HG02870 (cell line): ENCODE data around the gene RAB31.

Source experiments
- ATAC-seq: cut with Tn5 transposase; IDR thresholded peaks from one replicate; pipeline ENCODE4 v1.9.1; 2021; ENCODE audit warnings: mild to moderate bottlenecking, moderate library complexity; ENCODE audit not compliant: unreplicated experiment

The RAB31 gene

GRCh38 chr18:9834551-9834950 is 126.5 kb downstream of the RAB31 start:
- no peak for ATAC-seq

- ATAC-seq, result no peak
Measured at GRCh38 chr18:9835113-9835755, 127.1 kb downstream of the RAB31 start.

DNA sequence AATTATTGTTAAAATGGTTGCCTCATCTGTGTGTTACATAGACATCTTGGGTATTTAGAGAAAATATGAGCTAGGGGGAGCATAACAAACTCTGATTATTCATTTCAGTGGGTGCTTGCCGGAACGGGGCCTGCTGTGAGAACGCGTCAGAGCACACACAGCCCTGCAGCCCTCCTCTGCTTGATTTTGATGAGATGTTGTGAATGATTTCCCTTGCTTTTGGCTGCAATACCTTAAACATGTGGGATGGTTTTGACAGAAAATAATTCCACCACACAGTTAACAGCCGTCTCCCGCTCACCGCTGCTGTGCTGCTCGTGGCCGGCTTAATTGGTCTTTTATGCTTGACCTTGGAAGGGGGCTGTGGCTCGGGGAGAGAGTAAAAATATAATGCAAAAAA is 127.7 kb downstream of the RAB31 start:
- ATAC-seq, result no peak

- no peak for ATAC-seq
Measured at GRCh38 chr18:9838144-9838877, 130.2 kb downstream of the RAB31 start.

GRCh38 chr18:9839211-9839610 is 131.1 kb downstream of the RAB31 start:
- no peak for ATAC-seq

GRCh38 chr18:9839853-9840252 is 131.8 kb downstream of the RAB31 start:
- ATAC-seq, result no peak

- ATAC-seq, result no peak
Measured at GRCh38 chr18:9841752-9842151, 133.7 kb downstream of the RAB31 start.

DNA sequence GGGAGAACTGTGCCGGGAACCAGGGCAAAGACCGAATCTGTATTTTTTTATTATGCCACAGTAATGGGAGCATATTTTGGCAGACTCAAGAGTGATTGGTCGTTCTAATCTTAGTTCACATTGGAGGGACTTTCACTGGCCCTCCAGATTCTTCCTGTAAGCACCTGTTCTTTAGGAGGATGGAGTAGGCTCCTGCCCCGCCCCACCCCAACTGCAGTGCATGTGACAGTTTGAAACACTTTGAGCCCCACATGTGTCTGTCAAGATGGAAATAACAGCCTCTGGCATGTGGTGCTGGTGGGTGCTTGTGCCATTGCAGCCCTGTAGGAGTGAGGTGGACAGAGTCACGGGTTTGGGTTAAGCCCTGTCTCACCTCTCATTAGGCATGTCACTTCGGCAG is 134.3 kb downstream of the RAB31 start:
- no peak for ATAC-seq

GRCh38 chr18:9845256-9845655 is 137.2 kb downstream of the RAB31 start:
- ATAC-seq, result no peak

- ATAC-seq, result no peak
Measured at GRCh38 chr18:9846162-9846925, 138.2 kb downstream of the RAB31 start.

DNA sequence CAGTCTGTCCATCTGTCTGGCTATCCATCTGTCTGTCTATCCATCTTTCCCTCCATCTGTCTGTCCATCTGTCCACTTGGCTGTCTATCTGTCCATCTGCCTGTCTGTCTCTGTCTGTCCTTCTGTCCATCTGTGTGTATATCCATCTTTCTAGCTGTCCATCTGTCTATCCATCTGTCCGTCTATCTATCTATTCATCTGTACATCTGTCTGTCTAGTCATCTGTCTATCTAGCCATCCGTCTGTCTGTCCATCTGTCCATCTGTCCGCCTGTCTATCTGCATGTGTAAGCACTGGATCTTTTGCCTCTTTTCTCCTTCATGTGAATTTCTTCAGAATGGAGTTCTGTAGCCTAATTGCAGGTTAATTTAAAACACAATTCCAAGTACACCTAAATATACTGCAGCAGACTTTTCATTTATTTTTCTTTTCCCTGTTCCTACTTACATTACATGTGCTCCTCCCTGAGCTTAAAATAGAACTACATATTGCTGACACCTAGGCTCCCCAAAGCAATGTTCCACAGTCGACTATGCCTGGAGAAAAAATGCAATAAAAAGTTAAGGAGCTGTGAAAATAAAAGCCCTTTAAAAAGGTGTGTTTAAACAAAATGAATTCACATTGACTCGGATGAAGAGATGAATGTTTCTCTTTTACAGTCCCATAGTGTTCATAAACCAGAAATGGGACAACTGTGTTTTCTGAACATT is 140.2 kb downstream of the RAB31 start:
- no peak for ATAC-seq

DNA sequence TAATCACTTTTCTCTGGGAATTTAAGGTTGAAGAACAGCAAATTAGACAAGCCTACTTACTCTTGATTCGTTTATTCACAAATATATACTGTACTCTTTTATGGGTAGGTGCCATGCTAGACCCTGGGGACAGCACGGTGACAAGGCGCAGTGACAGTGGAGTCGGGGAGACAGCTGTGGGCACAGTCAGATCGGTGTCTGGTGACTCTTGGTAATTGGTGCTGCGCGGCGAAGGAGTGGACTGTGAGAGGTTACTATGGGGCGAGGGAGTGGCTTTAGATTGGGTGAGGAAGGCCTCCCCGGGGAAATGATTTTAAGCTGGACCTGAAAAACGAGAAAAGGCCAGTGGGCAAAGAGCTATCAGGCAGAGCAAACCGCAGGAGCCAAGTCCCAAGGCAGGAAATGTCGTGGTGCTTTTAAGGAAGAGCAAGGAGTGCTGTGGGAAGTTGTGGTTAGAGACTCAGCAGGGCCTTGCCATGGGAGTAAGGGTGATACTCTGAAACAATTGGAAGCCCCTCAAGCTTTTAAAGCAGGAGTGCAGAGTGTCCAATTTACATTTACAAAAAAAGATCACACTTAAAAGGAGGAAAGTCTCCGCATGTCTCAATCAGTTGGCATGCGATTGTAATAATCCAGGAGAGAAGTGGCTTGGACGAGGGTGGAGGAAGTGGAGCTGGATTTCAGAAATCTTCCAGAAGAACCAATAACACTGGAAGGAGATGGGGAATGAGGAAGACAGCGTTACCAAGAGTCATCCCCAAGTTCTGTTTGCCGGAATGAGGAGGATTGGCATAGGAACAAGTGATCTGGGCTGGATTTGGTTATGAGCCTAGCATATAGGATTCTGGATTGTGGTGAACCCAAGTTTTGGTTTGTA is 141.5 kb downstream of the RAB31 start:
- no peak for ATAC-seq

- ATAC-seq, result no peak
Measured at GRCh38 chr18:9850309-9850708, 142.2 kb downstream of the RAB31 start.

GRCh38 chr18:9851511-9851910 is 143.4 kb downstream of the RAB31 start:
- ATAC-seq, result no peak

DNA sequence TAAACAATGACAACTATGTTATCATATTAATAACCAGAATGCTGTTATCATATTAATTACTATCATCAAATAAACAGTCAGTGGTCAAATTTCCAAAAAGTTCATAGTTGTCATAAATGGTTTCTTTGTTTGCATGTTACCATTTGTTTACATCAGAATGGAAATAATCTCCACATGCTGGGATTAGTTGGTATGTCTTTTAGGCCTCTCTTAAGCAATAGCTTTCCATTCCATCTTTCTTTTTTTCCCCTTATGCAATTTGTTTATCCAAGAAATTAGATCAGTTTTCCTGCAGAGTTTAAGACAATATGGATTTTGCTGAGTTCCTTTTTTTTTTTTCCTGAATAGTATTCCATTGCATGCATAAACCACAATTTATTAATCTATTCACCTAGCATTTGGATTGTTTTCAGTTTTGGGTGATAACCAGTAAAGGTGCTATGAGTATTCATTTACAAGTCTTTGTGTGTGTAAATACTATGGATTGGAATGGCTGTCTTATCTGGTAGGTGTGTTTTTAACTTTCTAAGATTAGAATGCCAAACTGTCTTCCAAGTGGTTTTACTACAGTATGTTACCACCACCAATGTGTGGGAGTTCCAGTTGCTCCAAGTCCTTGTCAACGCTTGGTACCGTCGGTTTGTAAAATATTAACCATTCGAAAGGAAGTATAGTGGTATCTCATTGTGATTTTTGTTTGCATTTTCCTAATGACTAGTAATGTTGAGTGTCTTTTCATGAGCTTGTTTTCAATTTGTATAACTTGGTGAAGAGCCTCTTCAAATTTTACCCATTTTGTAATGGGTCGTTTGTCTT is 144.4 kb downstream of the RAB31 start:
- ATAC-seq, result no peak

GRCh38 chr18:9854801-9855676 is 146.9 kb downstream of the RAB31 start:
- no peak for ATAC-seq

DNA sequence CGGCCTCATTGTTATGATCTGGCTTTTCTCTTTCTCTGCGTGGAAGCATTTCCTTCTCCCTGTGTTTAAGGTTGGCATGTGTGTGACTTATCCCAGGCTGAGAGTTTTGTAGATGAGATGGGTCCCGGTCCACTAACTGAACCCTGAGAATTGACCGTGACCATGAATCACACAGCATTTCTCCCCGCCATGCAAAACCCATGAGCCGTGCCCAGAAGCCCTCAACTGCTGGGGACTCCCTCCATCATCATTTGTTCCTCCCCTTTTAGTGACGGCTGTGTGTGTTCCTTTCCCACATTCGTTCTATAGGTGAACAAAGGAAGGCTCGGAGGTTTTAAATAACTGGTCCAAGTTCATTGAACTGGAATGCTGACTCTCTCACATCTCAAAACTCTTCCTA is 147.6 kb downstream of the RAB31 start:
- no peak for ATAC-seq

DNA sequence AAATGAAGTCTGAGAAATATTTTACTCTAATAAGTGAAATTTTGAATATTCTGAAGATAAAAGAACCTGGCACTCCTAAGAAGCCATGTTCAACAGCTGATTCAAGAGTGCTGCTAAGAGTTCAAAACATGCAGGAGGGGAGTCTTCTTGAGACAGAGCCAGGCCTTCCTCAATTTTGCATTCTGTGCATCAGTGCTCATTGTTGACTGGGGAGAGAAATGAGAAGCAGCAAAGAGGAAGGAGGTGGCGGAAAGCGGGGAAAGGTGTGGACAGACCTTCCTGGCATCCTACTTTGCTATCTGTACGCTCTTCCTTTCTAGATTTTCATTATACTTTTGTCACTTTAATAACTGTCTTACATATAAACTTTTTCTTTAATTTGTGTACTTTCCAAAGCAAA is 148.0 kb downstream of the RAB31 start:
- ATAC-seq, result no peak
